ENCODE measurements around the gene LPP.

DNA sequence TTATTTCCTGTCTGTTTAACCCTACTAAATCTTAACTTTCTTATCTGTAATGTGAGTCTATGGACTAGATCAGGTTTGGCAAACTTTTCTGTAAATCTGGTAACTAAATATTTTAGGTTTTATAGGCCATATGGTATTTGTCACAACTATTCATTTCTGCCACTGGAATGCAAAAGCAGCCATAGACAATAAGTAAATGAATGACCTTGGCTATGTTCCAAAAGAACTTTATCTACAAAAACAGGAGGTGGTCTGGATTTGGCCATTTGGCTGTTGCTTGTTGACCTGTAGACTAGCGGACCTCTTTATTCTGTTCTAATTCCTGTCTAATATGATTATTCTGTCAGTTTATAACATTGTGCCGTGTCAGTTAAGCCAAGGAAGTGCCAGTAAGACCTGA is 314.2 kb downstream of the LPP start:
- TF ChIP-seq POLR2A (IDR thresholded peaks at IDR 0.05) = no peak
- TF ChIP-seq, protein P1, sequence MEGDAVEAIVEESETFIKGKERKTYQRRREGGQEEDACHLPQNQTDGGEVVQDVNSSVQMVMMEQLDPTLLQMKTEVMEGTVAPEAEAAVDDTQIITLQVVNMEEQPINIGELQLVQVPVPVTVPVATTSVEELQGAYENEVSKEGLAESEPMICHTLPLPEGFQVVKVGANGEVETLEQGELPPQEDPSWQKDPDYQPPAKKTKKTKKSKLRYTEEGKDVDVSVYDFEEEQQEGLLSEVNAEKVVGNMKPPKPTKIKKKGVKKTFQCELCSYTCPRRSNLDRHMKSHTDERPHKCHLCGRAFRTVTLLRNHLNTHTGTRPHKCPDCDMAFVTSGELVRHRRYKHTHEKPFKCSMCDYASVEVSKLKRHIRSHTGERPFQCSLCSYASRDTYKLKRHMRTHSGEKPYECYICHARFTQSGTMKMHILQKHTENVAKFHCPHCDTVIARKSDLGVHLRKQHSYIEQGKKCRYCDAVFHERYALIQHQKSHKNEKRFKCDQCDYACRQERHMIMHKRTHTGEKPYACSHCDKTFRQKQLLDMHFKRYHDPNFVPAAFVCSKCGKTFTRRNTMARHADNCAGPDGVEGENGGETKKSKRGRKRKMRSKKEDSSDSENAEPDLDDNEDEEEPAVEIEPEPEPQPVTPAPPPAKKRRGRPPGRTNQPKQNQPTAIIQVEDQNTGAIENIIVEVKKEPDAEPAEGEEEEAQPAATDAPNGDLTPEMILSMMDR (IDR thresholded peaks at IDR 0.05) = no peak

Data from Peyer's patch (tissue), 4 donors.